Ovary (tissue), 9 donors: ENCODE measurements around the gene EPAS1. TPM values are rescaled to one million over a fixed set of nuclear protein-coding genes. Genes with fewer than 3 reads are reported as not detected.
A peak's percentile ranks its signal among the peaks of the same experiment; 100 is the strongest.

Source experiments
- DNase-seq, 5 donors: peaks; one replicate each; pipeline ENCODE4 v3.0.0-alpha.2; 2019 to 2020
- H3K27ac ChIP-seq, 2 donors: fragments of 200-600 bp; one replicate each; pipeline versions ENCODE4 v1.5.1 to v1.8.0; 2019 to 2022
- H3K27me3 ChIP-seq: fragments of 200-600 bp; one replicate; pipeline ENCODE4 v1.8.0; 2022
- H3K36me3 ChIP-seq: fragments of 200-600 bp; sonication (generic); one replicate; pipeline ENCODE4 v1.5.1; 2019
- H3K4me1 ChIP-seq: one replicate; pipeline ENCODE4 v1.8.1; 2013; ENCODE audit warnings: mild to moderate bottlenecking, moderate library complexity; ENCODE audit not compliant: insufficient read depth
- H3K4me3 ChIP-seq: fragments of 200-600 bp; sonication (generic); one replicate; pipeline ENCODE4 v1.5.1; 2017
- H3K9me3 ChIP-seq, 2 donors: fragments of 200-600 bp in 1 of 2; sonication (generic) in 1 of 2; one replicate each; pipeline versions ENCODE4 v1.5.1 to v1.8.1; 2013 to 2019; ENCODE audit warnings: mild to moderate bottlenecking in 1 of 2, moderate library complexity in 1 of 2
- CTCF ChIP-seq, 3 donors: fragments of 450-650 bp in 2 of 3; fragments of 200-600 bp in 1 of 3; IDR thresholded peaks; one replicate each; pipeline versions ENCODE4 v1.5.1 to v1.8.0; 2016 to 2022; ENCODE audit warnings: antibody characterized with exemption in 3 of 3, mild to moderate bottlenecking in 1 of 3
- EP300 ChIP-seq: sonication (generic); formaldehyde crosslinking; IDR thresholded peaks from one replicate; pipeline ENCODE4 v1.6.1; 2017; ENCODE audit warnings: antibody characterized with exemption
- POLR2A ChIP-seq: fragments of 450-650 bp; IDR thresholded peaks from one replicate; pipeline ENCODE4 v1.6.1; 2017; ENCODE audit warnings: antibody characterized with exemption, mild to moderate bottlenecking, moderate library complexity
- WGBS, 3 donors: extraction: QIAGEN DNeasy Blood & Tissue Kit in 1 of 3; methylation state at CpG; one replicate each; pipeline versions ENCODE4 v1.1.5 to v1.1.7; 2013 to 2017; 5-methylcytosine and 5-hydroxymethylcytosine counted together
- intact Hi-C, 4 donors: fragments of 100-400 bp; cut with DNase I; formaldehyde crosslinking; loops; one replicate each; pipeline versions ENCODE4 v1.11.0 to v1.15.1; 2022 to 2023
- polyA plus RNA-seq, 2 donors: library from polyadenylated mRNA; stranded (reverse); fragments of 200-250 nt in 1 of 2; fragments of 350-450 nt in 1 of 2; fragmentation: Illumina TruSeq in 1 of 2; extraction: RNeasy Lipid Tissue Mini Kit (QIAGEN cat#74804) in 1 of 2; gene quantifications; one replicate each; pipeline ENCODE4 v1.2.3, GENCODE V29; 2013 to 2014
- total RNA-seq, 7 donors: library from RNA; depleted of rRNA in 2 of 7; stranded (reverse); fragments of >200 nt in 2 of 7; fragmentation: NEBNext Ultra II Directional in 3 of 7; extraction: Animal tissue kit (Norgen Biotek cat#: 25700) in 3 of 7; gene quantifications; one replicate each; pipeline versions ENCODE4 v1.1.0 to v1.2.4, GENCODE V29; 2016 to 2023
- donor health status: DM: no; HTN: no; CAD: no; lungs with moderate emphysema.
- donor health status: DM: no; HTN: no; CAD: no.
- donor health status: Bipolar disorder and iron deficiency.
- donor health status: DM: yes; HTN: yes; CAD: no.
- donor health status: DM: no; HTN: no; CAD: no.
- donor health status: DM: yes; HTN: yes; CAD: no.

EPAS1 gene
- total and polyA plus RNA-seq, 9 donors, result 63.1 to 258 (median 82.7) TPM

GRCh38 chr2:46319711-46320110 lies 22.5 kb downstream of the EPAS1 start:
- Histone ChIP-seq H3K4me1 (peaks cover 14% of the 10 kb centered on the region), H3K4me3 (no peak overlapping the region), H3K9me3 (no peaks in the 10 kb centered on the region), H3K36me3 (no peaks in the 10 kb centered on the region), H3K27ac (peak overlapping the region in 1 of 2 donors; percentile 10), H3K27me3 (no peaks in the 10 kb centered on the region)
- DNase-seq, result no peak
- no peak for TF ChIP-seq EP300
- no peak for TF ChIP-seq CTCF (IDR thresholded peaks at IDR 0.05)
- no peak for TF ChIP-seq POLR2A
- intact Hi-C loops, result no loop called here
- WGBS, 3 donors, result 12 to 28% (median 14%) methylated on average over 5 of the region's 5 CpGs

- peak overlapping the region in 1 of 2 donors; percentile 10 for H3K27ac ChIP-seq
- no peak for DNase-seq
- TF ChIP-seq CTCF (IDR thresholded peaks at IDR 0.05) (no peak), POLR2A (no peak), EP300 (no peak)
- intact Hi-C loops, result no loop called here
- H3K4me3 ChIP-seq, result no peak overlapping the region
- 18 to 24% (median 18%) methylated on average over 8 of the region's 8 CpGs for WGBS, 3 donors
- H3K27me3 ChIP-seq, result no peaks in the 10 kb centered on the region
- H3K4me1 ChIP-seq, result peaks cover 13% of the 10 kb centered on the region
- H3K9me3 ChIP-seq, result no peaks in the 10 kb centered on the region
- H3K36me3 ChIP-seq, result no peaks in the 10 kb centered on the region
Observed at GRCh38 chr2:46320141-46320567, 22.9 kb downstream of the EPAS1 start.

- 83 to 94% (median 87%) methylated on average over 4 of the region's 4 CpGs for WGBS, 3 donors
- DNase-seq, result no peak
- intact Hi-C loops, result no loop called here
- Histone ChIP-seq H3K27ac (no peak overlapping the region), H3K4me1 (peaks cover 18% of the 10 kb centered on the region), H3K27me3 (no peaks in the 10 kb centered on the region), H3K9me3 (no peaks in the 10 kb centered on the region), H3K36me3 (no peaks in the 10 kb centered on the region), H3K4me3 (no peak overlapping the region)
- TF ChIP-seq POLR2A, result no peak
- TF ChIP-seq EP300, result no peak
- TF ChIP-seq CTCF (IDR thresholded peaks at IDR 0.05), result no peak
Observed at GRCh38 chr2:46323730-46324129, 26.5 kb downstream of the EPAS1 start.

- Histone ChIP-seq H3K27me3 (no peaks in the 10 kb centered on the region), H3K27ac (no peak overlapping the region), H3K4me1 (peaks cover 23% of the 10 kb centered on the region), H3K9me3 (no peaks in the 10 kb centered on the region), H3K36me3 (no peaks in the 10 kb centered on the region), H3K4me3 (no peak overlapping the region)
- 88 to 94% (median 92%) methylated on average over 6 of the region's 6 CpGs for WGBS, 3 donors
- intact Hi-C loops, result no loop called here
- no peak for TF ChIP-seq CTCF (IDR thresholded peaks at IDR 0.05)
- TF ChIP-seq POLR2A, result no peak
- TF ChIP-seq EP300, result no peak
- DNase-seq, result no peak
Observed at GRCh38 chr2:46325182-46325928, 28.1 kb downstream of the EPAS1 start.
